HG02884 (cell line): ENCODE measurements around the gene BTBD7.

Source experiments
- ATAC-seq: cut with Tn5 transposase; IDR thresholded peaks from one replicate; pipeline ENCODE4 v1.9.1; 2021; ENCODE audit warnings: mild to moderate bottlenecking, moderate library complexity; ENCODE audit not compliant: unreplicated experiment

The BTBD7 gene

GRCh38 chr14:93201155-93201704 is 131.6 kb downstream of the BTBD7 start:
- no peak for ATAC-seq

- ATAC-seq, result no peak
These were observed 132.3 kb downstream of the BTBD7 start for GRCh38 chr14:93200553-93200952.

DNA sequence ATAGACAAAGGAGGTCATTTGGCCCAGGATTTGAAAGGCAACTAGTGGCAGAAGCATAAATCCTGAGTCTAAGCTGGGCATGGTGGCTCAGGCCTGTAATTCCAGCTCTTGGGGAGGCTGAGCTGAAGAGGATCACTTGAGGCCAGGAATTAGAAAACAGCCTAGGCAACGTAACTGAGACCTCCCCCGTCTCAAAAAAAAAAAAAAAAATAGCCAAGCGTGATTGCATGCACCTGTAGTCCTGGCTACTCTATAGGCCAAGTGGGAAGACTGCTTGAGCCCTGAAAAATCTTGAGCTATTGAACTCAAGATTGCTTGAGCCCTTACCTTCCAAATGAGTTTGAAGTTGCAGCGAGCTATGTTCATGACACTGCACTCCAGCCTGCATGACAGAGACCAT is 133.8 kb downstream of the BTBD7 start:
- no peak for ATAC-seq

DNA sequence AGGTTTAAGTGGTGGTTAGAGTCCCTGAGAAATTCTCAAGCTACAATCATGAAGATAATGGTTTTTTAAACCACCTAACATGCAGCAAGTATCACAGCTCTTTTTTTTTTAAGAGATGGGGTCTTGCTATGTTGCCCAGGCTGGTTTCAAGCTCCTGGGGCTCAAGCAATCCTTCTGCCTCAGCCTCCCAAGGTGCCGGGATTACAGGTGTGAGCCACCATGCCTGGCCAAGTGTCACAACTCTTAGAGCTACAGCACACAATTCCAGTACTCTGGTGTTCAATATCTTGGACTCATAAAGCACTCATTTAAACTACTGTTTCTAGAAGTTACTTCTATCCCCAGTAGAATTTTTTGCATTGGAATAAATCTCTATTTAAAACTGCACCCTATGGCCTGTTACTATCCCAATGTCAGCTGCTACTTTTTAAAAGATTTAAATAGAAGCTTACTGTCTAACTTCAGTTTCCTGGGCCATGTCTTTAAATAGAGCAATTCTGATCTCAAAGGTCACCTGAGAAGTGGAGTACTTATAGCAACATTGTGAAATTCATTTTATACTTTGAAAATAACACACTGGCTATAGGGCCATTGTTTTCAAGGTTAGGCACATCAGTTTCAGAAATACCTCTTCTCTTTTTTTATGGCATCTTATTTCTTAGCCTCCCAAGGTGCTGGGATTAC is 137.4 kb downstream of the BTBD7 start:
- ATAC-seq, result no peak
